Stomach (tissue), 4 donors: ENCODE data around the gene MZB1.

Source experiments
- CTCF ChIP-seq, 7 experiments: fragments of 450-650 bp in 4 of 7; fragments of 200-600 bp in 3 of 7; sonication (generic) in 3 of 7; IDR thresholded peaks; one replicate each; pipeline ENCODE4 v1.5.1; 2016 to 2019; ENCODE audit warnings: antibody characterized with exemption in 7 of 7, control low read depth in 2 of 7, mild to moderate bottlenecking in 1 of 7
- POLR2A ChIP-seq, 4 donors: fragments of 450-650 bp; IDR thresholded peaks; one replicate each; pipeline ENCODE4 v1.6.1; 2016; ENCODE audit warnings: antibody characterized with exemption in 4 of 4, control low read depth in 2 of 4, mild to moderate bottlenecking in 1 of 4, moderate library complexity in 1 of 4
- POLR2AphosphoS5 ChIP-seq, 3 donors: sonication (generic); formaldehyde crosslinking; IDR thresholded peaks; one replicate each; pipeline ENCODE4 v1.6.1; 2016; ENCODE audit warnings: antibody characterized with exemption in 3 of 3

- TF ChIP-seq CTCF (IDR thresholded peaks at IDR 0.05) (no peak), POLR2A (IDR thresholded peaks at IDR 0.05) (no peak), POLR2AphosphoS5 (IDR thresholded peaks at IDR 0.05) (no peak)
Observed at GRCh38 chr5:139341187-139341688, 48.5 kb downstream of the MZB1 start.
